SK-N-SH (cell line): Measurements from ENCODE around the gene STX1A.

Experiments used
- CTCF ChIP-seq: fragments of 200-600 bp; sonication (generic); IDR thresholded peaks from 2 replicates; pipeline ENCODE4 v1.6.1; 2017; ENCODE audit warnings: antibody characterized with exemption, mild to moderate bottlenecking, moderate library complexity
- GATA2 ChIP-seq: sonication (generic); formaldehyde crosslinking; IDR thresholded peaks from 2 replicates; pipeline ENCODE4 v1.5.0; 2020; ENCODE audit warnings: mild to moderate bottlenecking, missing genetic modification reagents
- RAD21 ChIP-seq: IDR thresholded peaks from 2 replicates; pipeline ENCODE4 v1.6.1; 2012; ENCODE audit warnings: mild to moderate bottlenecking, low read length
- REST ChIP-seq: IDR thresholded peaks from 2 replicates; pipeline ENCODE4 v1.6.1; 2012; ENCODE audit warnings: mild to moderate bottlenecking, low read depth, low read length, moderate library complexity
- USF1 ChIP-seq: IDR thresholded peaks from 2 replicates; pipeline ENCODE4 v1.4.0; 2012; ENCODE audit warnings: low read depth, borderline replicate concordance

- TF ChIP-seq USF1 (no peak), CTCF (no peak), REST (no peak), RAD21 (no peak), GATA2 (CRISPR knock-in tag) (no peak)
Observed at GRCh38 chr7:73699370-73700068, 19.9 kb downstream of the STX1A start.
